ENCODE measurements around the gene NEURL1. TPM values are rescaled to one million over a fixed set of nuclear protein-coding genes. Genes with fewer than 3 reads are reported as not detected.

NEURL1 gene
- total and polyA plus RNA-seq, 9 donors: 0.28 to 5.6 (median 3.1) TPM

DNA sequence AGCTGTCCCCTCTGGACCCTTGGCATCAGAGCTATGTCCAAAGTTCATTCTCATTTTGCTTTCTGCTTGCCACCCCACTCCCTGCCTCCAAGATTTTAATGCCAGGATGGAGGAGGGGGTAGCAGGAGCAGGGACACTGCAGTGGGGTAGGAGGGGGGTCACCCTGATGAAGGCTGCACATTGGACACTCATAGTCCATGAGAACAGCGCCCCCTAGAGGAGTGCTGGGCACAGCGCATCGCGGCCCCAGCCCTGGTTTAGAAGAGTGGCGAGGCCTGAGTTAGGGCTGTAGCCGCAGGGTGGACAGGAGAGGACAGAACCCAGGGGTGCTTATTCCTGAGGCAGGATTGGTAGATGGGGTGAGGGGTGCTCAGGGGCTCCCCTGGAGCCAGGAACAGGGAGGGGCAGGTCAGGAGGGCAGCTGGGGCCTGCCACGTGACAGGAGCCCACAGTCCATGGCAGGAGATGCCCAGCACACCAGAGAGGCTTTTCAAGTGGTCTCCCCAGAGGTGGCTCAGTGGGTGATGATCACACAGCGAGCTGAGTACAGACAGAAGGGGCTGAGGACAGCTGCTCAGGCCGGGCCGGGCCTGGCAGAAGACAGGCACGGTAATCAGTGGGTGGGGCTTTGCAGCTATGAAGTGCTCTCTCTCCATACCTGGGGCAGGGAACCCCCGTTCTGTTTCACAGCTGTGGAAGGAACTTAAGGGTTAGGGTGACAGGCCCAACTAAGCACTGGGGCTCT lies 71.4 kb downstream of the NEURL1 start:
- intact Hi-C loops (cut with DNase I): no loop called here
- Histone ChIP-seq H3K9me3 (no peaks in the 10 kb centered on the region), H3K4me1 (ENCODE audit: insufficient read depth) (no peaks in the 10 kb centered on the region), H3K36me3 (no peaks in the 10 kb centered on the region), H3K27me3 (no peaks in the 10 kb centered on the region), H3K4me3 (no peak overlapping the region), H3K27ac (no peak overlapping the region)
- 58 to 70% (median 64%) methylated on average over 12 of the region's 12 CpGs for WGBS, 3 donors
- no peak for TF ChIP-seq CTCF (IDR thresholded peaks at IDR 0.05)
- DNase-seq: no peak

- no peaks in the 10 kb centered on the region for H3K27me3 ChIP-seq
- 15 to 36% (median 20%) methylated on average over 3 of the region's 3 CpGs for WGBS, 3 donors
- H3K4me1 ChIP-seq (ENCODE audit: insufficient read depth): no peaks in the 10 kb centered on the region
- no peak for TF ChIP-seq CTCF (IDR thresholded peaks at IDR 0.05)
- TF ChIP-seq POLR2A (IDR thresholded peaks at IDR 0.05): no peak
- TF ChIP-seq EP300 (IDR thresholded peaks at IDR 0.05): no peak
- no peaks in the 10 kb centered on the region for H3K9me3 ChIP-seq
- no peak for DNase-seq
- H3K27ac ChIP-seq: no peak overlapping the region
- no peak overlapping the region for H3K4me3 ChIP-seq
- intact Hi-C loops (cut with DNase I): no loop called here
- no peaks in the 10 kb centered on the region for H3K36me3 ChIP-seq
Observed at GRCh38 chr10:103566536-103566935, 73.0 kb downstream of the NEURL1 start.

DNA sequence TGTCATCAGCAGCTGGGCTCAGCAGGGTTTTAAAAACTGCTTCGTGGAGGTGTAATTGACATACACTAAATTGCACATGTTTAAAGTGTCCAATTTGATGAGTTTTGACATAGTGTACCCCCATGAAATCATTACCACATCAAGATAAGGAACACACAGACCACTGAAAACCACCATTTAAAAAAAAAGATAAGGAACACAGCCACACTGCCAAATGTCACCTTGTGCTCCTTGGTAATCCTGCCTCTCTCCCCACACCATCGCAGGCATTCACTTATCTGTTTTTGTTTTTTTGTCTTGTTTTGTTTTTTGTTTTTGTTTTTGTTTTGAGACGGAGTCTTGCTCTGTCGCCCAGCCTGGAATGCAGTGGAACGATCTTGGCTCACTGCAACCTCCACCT lies 75.0 kb downstream of the NEURL1 start:
- TF ChIP-seq CTCF (IDR thresholded peaks at IDR 0.05) (no peak), POLR2A (IDR thresholded peaks at IDR 0.05) (no peak), EP300 (IDR thresholded peaks at IDR 0.05) (no peak)
- H3K36me3 ChIP-seq: no peaks in the 10 kb centered on the region
- no peak overlapping the region for H3K4me3 ChIP-seq
- no peaks in the 10 kb centered on the region for H3K4me1 ChIP-seq (ENCODE audit: insufficient read depth)
- intact Hi-C loops (cut with DNase I): no loop called here
- 76 to 93% (median 85%) methylated on average over 5 of the region's 5 CpGs for WGBS, 3 donors
- no peak for DNase-seq
- H3K27me3 ChIP-seq: no peaks in the 10 kb centered on the region
- no peaks in the 10 kb centered on the region for H3K9me3 ChIP-seq
- H3K27ac ChIP-seq: no peak overlapping the region

- DNase-seq: no peak
- TF ChIP-seq EP300 (IDR thresholded peaks at IDR 0.05) (no peak), POLR2A (IDR thresholded peaks at IDR 0.05) (no peak), CTCF (IDR thresholded peaks at IDR 0.05) (no peak)
- intact Hi-C loops (cut with DNase I): no loop called here
- WGBS, 3 donors: 68 to 72% (median 70%) methylated on average over 5 of the region's 5 CpGs
- no peak overlapping the region for H3K27ac ChIP-seq
- H3K4me1 ChIP-seq (ENCODE audit: insufficient read depth): no peaks in the 10 kb centered on the region
- H3K4me3 ChIP-seq: no peak overlapping the region
- no peaks in the 10 kb centered on the region for H3K9me3 ChIP-seq
- no peaks in the 10 kb centered on the region for H3K36me3 ChIP-seq
- no peaks in the 10 kb centered on the region for H3K27me3 ChIP-seq
Observed at GRCh38 chr10:103569896-103570295, 76.4 kb downstream of the NEURL1 start.

All from ovary (tissue), 9 donors.